GM23338 (cell line): ENCODE results near the gene TFPI2.

Experiments
- CTCF ChIP-seq, 2 experiments: fragments of 200-600 bp in 1 of 2; sonication (generic) in 1 of 2; conservative IDR thresholded peaks; 2 replicates each; pipeline versions ENCODE4 v1.5.1 to v1.6.1; 2016 to 2017; ENCODE audit warnings: antibody characterized with exemption in 2 of 2, low read depth in 2 of 2, mild to moderate bottlenecking in 2 of 2, moderate library complexity in 1 of 2
- ETS1 ChIP-seq: IDR thresholded peaks from 2 replicates; pipeline ENCODE4 v1.6.1; 2016; ENCODE audit warnings: antibody characterized with exemption
- EZH2 ChIP-seq: fragments of 200-600 bp; sonication (generic); IDR thresholded peaks from one replicate; pipeline ENCODE4 v1.8.0; 2017; ENCODE audit warnings: antibody characterized with exemption, mild to moderate bottlenecking, low read depth; ENCODE audit not compliant: unreplicated experiment
- JUNB ChIP-seq: IDR thresholded peaks from one replicate; pipeline ENCODE4 v1.6.1; 2016; ENCODE audit warnings: antibody characterized with exemption; ENCODE audit not compliant: unreplicated experiment
- POLR2AphosphoS5 ChIP-seq: IDR thresholded peaks from 2 replicates; pipeline ENCODE4 v1.6.1; 2016; ENCODE audit warnings: antibody characterized with exemption, low read depth
- REST ChIP-seq: IDR thresholded peaks from one replicate; pipeline ENCODE4 v1.6.1; 2018; ENCODE audit warnings: antibody characterized with exemption; ENCODE audit not compliant: unreplicated experiment
- ZNF114 ChIP-seq: fragments of 250-450 bp; sonication (Bioruptor Pico); IDR thresholded peaks from 2 replicates; pipeline ENCODE4 v1.5.0; 2020; ENCODE audit warnings: mild to moderate bottlenecking, moderate library complexity

GRCh38 chr7:93921607-93922566 lies 31.3 kb upstream of the TFPI2 start, which contains the start of gene GNG11:
- no peak for TF ChIP-seq POLR2AphosphoS5
- TF ChIP-seq EZH2 = no peak
- TF ChIP-seq CTCF (conservative IDR thresholded peaks at IDR 0.05; ENCODE audit: low read depth in 2 of 2) = no peak
- no peak for TF ChIP-seq REST
- TF ChIP-seq ZNF114 (CRISPR knock-in tag) = no peak
- TF ChIP-seq JUNB = no peak
- no peak for TF ChIP-seq ETS1
